CD4-positive, alpha-beta T cell treated with Interleukin-17A for 4 hours (primary cell): Measurements from ENCODE around the gene NUTM2G.
"Not testable (repeated sequence)": the region's sequence is repeated elsewhere in the genome, so short reads cannot be mapped to it uniquely, and the experiment has no call there.

Source experiments
- DNase-seq: peaks from one replicate; pipeline ENCODE4 v3.0.0-alpha.2; 2020; ENCODE audit warnings: mixed read lengths

NUTM2G gene, protein sequence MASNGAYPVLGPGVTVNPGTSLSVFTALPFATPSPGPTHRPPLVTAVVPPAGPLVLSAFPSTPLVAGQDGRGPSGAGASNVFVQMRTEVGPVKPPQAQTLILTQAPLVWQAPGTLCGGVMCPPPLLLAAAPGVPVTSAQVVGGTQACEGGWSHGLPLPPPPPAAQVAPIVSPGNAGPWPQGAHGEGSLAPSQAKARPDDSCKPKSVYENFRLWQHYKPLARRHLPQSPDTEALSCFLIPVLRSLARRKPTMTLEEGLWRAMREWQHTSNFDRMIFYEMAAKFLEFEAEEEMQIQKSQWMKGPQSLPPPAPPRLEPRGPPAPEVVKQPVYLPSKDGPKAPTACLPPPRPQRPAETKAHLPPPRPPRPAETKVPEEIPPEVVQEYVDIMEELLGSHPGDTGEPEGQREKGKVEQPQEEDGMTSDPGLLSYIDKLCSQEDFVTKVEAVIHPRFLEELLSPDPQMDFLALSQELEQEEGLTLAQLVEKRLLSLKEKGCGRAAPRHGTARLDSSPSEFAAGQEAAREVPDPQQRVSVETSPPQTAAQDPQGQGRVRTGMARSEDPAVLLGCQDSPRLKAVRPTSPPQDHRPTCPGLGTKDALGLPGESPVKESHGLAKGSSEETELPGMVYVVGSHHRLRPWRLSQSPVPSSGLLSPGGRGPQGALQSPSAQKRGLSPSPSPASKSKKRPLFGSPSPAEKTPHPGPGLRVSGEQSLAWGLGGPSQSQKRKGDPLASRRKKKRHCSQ

DNA sequence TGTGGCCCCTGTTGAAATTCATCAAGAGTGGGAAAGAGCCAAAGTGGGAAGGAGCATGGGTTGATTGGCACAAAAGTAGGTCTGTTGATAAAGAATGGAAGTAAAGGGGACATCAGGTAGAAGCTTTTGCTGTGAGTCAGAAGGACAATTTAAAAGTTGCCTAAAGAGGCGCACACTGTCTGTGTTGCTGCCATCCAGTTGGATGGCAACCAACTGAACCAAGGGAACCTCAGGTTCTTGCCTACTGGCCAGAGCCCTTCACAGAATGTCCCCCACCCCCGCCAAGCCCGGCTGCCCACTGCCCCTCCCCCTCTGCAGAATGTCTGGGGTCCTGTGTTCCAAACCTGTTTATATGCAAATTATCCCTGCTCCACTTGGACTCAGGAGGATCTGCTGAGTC is at the start of gene NUTM2G:
Gene NUTM2G (plus strand): TSS at position 301 of the 400 bp plus-strand sequence. CDS start 182 bp downstream, outside the sequence.
- DNase-seq: not testable (repeated sequence)

DNA sequence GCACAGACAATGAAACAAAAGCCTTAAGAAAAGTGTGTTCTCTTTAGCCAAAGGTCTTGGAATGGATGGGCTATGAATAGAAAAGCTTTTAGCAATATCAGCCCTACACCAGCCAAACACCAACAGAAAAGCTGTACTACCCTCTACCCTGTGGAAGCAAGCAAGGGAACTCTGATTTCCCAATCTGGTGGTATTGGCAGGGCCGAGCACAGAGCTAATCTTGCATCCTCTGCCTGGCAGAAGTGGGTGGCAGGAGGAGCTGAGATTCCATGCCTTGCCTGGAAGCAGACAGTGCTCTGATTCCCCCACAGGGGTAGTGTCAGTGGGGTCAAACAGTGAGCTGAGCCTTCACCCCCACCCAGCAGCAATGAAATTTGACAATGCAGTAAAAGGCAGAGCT is 44.7 kb upstream of the NUTM2G start:
- DNase-seq: no peak

DNA sequence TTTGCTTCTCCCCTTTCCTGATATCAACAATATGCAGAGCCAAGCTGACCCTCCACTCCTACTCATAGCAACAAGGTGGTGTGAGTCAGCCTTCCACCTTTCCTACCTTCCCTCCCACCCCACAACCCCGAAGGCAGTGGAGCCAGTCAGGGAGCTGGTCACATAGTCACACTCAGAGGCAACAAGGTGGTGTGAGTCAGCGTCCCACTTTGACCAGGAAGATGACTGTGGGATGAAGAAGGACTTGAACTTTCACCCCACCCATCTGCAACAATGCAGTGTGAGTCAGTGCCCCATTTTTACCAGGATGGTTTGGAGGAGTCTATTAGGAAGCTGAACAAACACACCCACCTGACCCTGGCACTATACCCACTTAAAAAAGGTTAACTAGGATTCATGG is 44.2 kb upstream of the NUTM2G start:
- DNase-seq: no peak

DNA sequence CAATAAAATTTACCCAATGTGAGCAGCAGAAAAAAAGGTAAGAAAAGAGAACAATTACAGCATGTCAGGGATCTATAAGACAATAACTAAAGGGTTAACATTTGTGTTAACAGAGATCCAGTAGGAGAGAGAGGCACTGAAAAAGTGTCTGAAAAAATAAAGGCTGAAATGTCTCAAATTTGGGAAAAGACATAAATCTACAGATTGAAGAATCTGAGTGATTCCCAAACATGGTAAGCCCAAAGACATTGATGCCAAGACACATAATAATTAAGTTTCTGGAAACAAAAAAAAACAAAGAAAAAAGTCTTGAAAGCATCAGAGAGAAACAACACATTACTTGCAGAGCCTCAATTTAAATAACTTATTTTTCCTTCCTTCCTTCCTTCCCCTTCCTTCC is 43.2 kb upstream of the NUTM2G start:
- no peak for DNase-seq

DNA sequence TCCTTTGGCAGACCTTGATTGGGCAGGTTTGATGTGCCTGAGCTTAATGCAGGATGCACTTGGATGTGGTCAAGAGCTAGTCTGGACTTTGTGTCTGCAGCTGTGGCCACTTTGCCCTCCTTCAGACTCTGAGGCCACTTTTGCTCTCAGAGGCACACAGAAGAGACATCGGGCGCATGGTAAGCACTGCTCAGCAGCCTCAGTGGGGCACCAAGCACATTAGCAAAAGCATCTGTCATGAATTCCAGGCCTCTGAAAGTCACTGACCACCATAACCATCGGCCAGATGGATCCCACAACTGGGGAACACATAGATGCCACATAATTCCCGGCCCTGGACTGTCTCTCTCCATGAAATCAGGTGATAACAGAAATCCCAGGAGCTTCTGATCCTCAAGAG is 40.1 kb upstream of the NUTM2G start:
- DNase-seq: no peak

DNA sequence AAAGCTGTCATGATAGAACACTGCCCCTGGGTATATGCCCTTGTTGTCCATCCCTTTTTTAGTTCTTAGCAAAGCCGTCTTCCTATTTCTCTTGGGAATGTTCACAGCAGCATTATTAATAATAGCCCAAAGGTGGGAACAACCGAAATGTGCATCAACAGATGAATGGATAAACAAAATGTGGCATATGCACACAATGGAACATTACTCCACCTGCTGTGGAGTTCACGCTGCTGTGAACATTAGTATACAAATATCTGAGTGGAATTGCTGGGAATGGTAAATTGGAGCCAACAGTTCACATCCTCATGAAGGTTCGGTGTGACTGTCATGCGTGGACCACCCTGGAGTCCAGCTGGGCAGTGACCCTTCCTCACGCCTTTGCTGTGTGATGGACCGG is 36.5 kb upstream of the NUTM2G start:
- DNase-seq: no peak

DNA sequence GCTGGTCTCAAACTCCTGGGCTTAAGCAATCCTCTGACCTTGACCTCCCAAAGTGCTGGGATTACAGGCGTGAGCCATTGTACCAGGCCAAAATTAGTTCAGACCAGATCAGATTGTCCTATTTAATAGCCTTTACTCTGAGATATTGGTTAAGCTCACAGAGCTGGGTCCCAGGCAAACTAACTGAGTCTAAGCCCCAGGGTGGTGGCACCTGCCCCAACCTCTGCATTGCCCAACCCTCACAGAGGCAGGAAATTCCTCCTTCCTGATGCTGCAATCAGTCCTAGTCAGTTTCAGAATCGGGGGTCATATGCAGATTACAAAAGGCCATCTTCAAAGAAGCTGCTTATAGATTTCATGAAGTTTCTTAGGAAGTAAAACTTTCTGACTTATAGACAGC is 28.6 kb upstream of the NUTM2G start:
- DNase-seq: not testable (repeated sequence)

DNA sequence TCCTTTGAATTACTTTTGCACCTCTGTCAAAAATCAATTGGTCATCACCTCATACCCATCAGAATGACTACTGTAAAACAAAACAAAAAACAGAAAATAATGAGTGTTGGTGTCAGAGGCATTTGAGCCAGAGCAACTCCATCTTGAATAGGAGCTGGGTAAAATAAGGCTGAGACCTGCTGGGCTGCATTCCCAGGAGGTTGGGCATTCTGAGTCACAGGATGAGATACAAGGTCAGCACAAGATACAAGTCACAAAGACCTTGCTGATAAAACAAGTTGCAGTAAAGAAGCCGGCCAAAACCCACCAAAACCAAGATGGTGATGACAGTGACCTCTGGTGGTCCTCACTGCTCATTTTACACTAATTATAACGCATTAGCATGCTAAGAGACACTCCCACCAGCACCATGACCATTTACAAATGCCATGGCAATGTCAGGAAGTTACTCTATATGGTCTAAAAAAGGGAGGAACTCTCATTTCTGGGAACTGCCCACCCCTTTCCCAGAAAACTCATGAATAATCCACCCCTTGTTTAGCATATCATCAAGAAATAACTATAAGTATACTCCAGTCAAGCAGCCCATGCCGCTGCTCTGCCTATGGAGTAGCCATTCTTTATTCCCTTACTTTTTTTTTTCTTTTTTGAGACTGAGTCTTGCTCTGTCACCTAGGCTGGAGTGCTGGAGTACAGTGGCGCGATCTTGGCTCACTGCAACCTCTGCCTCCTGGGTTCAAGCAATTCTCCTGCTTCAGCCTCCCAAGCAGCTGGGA is 23.5 kb upstream of the NUTM2G start:
- DNase-seq: not testable (repeated sequence)

DNA sequence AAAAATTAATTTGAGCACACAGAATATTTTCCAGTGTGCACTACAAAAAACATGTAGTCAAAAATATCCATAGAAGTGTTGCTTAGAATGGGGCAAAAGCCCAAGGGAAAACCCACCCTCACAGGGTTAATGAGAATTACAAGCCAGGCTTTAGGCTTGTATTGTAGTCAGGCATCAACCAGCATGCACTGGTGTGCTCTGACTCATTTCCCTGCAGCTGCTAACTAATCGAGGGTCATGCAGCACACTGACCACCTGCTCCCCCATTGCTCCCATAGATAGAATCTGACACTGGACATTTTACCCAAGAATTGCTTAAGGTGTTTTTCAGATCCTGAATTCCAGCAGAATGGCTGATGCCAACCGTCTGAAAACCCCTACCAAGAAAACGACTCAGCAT is 20.2 kb upstream of the NUTM2G start:
- DNase-seq: not testable (repeated sequence)

DNA sequence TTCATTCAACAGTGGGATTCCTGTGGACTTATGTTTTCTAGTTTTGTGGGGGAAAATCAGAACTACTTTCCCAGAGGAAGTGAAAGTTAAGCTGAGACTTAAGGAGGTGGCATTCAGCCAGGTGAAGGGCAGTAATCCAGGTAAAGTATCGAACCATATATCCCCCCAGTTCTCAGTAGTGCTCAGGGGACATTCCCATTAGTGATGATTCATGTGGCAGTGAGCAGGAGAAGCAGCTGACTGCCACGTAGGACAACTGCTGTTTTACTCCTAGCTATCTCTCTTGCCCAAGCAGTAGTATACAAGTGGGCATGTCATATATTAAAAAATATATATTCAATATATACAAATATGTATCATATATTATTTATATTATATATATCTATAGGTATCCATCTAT is 13.1 kb upstream of the NUTM2G start:
- not testable (repeated sequence) for DNase-seq

DNA sequence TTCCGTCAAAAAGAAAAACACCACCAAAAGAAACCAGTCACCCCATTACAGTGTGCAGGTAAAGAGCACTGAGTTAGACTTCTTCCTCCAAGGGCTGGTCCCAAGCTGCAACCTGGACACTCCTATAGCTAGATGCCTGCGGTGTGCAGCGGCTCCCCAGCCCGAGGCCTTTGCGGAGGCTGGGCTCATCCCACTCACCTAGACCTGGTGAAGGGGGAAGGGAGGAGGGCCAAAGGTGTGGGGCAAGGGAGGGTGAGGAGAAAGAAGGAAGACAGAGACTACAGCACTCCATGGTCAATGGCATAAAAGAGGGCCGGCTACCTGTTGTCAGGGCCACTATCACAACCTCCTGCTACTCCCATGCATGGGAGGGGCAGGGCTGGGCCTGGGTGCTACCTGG is 12.1 kb upstream of the NUTM2G start:
- not testable (repeated sequence) for DNase-seq

DNA sequence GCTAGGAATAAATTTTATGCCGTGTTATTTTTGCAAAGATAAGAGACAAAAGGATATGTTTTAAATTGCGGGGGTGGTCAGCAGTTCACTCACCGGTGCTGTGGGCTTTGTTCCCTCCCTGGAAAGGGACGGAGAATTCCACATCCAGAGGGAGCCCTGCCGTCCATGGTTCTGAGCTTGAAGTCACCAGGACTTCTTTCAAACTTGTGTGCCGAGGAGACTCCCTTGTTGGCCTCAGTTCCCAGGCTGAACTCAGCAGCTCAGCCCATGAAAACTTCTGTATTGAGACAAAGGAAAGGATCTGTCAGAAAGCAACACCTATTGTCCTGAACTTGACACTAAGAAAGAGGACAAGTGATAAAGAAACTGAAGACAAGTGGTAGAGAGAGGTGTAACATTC is 10.1 kb upstream of the NUTM2G start:
- DNase-seq: not testable (repeated sequence)

DNA sequence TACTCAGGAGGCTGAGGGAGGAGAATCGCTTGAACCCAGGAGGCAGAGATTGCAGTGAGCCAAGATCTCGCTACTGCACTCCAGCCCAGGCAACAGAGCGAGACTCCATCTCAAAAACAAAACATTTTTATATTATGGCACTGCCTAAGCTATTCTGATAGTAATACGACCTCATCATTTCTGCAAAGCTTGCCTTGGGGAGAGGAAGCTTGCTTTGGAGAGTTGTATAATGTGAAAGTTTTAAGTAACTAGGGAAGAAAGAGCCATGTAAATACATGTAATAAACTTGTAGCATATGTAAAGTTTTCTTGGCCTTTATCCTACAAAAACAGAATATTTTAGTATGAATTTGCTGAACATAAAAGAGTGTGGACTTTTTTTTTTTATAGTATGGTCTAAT is 7.8 kb upstream of the NUTM2G start:
- DNase-seq: not testable (repeated sequence)

DNA sequence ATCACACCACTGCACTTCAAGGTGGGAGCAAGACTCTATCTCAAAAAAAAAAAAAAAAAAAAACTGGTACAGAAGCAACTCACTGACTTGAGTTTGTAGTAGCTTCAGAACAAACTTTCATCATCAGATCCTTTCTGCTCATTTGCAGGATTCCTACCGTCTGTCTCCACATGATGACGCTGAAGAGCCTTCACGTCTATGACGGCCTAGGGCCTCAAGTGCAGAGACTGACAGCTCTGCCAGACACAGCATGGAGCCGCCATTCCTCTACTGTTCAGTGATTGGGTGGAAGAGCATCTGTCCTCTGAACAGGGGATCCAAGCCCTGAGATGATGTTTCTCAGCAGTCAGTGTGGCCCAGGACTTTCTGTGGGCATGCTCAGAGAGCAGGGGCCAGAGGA is 3.1 kb upstream of the NUTM2G start:
- not testable (repeated sequence) for DNase-seq

DNA sequence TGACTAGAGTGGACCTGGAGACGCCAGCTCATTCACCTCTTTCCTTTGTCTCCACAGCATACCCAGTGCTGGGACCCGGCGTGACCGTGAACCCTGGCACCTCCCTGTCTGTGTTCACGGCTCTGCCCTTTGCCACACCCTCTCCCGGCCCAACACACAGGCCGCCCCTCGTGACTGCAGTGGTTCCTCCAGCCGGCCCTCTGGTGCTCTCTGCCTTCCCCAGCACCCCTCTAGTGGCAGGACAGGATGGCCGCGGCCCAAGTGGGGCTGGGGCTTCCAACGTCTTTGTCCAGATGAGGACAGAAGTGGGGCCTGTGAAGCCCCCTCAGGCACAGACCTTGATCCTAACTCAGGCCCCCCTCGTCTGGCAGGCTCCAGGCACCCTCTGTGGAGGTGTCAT is 3.0 kb downstream of the NUTM2G start:
- not testable (repeated sequence) for DNase-seq

DNA sequence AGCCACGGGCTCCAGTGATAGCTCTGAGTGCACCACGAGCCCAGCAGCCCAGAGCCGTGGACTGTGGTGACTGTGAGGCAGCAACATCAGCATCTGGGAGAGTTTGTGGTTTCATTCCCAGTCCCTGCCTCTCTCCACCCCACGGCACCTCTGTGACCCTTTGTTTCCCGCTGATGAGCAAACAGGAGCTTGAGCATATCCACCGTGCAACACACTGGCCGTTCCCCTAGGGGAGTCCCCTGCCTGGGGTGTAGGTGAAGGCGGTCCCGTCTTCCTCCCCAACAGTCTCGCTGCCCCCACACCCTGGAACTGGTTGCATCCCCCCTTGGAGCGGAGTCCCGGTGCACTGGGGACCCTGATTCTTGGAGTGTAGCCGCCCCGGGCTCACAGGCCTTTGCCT is 5.5 kb downstream of the NUTM2G start:
- not testable (repeated sequence) for DNase-seq

DNA sequence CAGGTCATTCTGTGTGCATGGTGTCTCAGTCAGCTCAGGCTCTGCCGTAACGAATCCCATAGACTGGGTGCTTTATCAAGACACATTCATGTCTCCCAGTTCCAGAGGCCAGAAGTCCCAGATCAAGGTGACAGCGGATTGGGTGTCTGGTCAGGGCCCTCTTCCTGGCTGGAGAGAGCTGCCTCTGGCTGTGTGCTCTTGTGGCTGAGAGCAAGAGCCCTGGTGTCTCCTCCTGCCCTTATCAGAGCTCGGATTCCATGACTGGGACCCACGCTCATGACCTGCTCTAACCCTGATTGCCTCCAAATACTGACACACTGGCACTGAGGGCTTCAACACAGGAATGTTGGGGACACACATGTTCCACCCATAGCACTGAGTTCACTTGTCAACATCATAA is 6.1 kb downstream of the NUTM2G start:
- not testable (repeated sequence) for DNase-seq

DNA sequence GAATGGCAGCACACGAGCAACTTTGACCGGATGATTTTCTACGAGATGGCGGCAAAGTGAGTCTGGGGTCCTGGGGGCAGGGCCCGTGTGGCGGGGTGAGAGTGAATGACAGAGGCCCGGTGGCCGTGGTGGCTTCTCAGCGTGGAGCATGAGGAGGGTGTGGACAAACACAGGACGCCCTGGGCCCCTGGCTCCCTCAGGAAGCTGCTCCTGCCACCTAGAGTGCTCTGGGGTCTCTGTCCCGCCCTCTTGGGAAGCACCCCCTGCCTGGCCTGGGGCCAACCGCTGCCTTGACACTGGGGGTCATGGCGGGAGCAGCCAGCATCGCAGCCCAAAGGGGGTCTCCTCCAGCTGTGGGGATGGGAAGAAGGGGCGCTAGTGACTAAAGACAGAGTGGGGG is 6.8 kb downstream of the NUTM2G start:
- not testable (repeated sequence) for DNase-seq

DNA sequence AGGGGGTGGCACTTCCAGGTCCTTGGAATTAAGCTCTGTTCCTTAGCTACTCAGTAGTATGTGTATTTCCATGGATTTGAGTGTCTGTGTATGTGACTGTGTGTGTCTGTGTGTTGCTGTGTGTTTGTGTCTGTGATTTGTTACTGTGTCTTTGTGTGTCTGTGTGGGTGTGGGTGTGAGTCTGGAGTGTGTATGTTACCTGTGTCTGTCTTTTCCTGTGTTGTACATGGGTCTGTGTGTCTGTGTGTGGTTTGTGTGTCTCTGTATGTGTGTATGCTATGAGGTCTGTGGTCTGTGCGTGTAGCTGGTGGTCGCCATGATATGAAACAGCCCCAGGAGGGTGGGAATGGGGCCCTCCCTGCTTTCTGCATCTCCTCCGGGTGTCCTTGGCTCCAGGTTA is 8.8 kb downstream of the NUTM2G start:
- DNase-seq: not testable (repeated sequence)

DNA sequence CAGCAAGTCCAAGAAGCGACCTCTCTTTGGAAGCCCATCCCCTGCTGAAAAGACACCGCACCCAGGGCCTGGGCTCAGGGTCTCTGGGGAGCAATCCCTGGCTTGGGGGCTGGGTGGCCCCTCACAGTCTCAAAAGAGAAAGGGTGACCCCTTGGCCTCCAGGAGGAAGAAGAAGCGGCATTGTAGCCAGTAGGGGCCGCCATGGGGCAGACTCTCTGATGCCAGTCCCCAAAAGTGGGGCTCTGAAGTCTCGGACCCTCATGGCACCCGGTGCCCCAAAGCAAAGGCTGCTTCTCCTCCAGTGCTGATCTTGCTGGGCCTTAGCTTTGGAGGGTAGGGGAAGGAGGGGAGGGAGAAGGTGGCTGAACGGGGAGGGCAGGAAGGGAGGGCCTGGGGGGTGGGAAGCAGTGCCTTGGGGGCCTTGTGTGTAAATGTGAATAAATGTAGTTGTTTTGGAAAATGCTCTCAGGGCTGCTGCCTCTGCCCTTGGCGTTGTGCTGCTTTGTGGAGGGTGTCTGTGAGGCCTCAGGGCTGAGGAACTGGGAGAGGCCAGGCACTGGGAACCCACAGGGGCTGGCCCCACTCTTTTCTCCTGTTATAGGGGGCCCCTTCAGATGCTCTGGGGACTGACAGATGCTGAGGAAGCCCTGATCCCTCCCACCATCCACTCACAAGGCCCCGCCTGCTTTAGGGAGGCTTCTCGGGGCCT is 10.5 kb downstream of the NUTM2G start:
- DNase-seq: not testable (repeated sequence)

DNA sequence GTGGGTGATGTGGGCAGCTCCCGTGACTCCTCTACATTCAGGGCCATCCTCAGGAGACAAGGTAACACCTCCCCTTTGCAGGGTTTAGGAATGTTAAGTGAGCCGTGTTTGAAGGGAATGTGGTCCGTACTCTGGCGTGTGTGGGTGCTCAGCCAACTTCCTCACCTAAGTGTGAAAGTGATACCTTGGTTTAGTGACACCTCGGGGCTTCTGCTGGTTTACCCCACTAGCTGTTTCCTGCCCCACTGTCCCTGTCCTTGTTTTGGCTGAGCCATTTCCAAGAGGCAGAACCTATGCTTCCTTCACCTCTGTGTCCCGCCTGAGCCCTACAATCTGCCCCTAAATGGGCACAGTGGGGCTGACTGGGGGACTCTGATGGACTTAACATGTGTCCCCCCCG is 12.3 kb downstream of the NUTM2G start:
- not testable (repeated sequence) for DNase-seq

DNA sequence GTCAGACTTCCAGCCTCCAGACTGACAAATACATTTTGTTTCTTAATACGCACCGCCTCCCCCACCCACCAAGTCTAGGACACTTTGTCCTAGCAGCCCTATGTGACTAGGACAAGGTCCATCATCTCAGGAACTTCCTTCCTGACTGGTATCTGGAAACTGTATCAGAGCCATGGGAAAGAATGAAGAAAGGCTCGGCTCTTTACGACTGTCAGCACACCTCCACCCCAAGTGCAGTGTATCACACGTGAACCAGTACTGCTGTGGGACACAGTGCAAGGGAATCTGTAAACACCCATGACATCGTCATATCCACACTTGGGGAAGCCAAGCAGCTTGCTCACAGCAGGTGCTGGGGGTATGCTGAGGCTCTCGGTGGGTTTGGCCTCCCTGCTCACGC is 13.0 kb downstream of the NUTM2G start:
- DNase-seq: not testable (repeated sequence)

DNA sequence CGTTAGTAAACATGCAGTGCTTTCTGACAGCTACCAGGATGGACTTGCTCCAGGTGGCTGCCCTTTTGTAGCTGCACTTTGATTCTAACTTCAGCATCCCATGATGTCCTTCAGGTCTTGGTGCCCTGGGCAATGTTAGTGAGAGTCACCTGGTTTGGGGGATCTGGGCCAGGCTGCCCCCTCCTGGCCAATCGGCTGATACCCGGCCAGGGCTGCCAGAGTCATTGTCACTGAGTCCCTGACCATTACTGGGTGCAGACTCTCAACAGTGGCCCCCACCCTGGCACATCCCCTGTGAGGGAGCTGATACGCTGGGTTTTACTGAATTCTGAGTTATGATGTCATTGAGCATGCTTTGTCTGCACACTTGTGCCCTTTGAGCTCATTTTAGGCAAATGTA is 13.5 kb downstream of the NUTM2G start:
- DNase-seq: not testable (repeated sequence)
